Astrocyte (in vitro differentiated cells and primary cell): Measurements from ENCODE around the gene PDK2. TPM values are rescaled to one million over a fixed set of nuclear protein-coding genes. Genes with fewer than 3 reads are reported as not detected.

Source experiments
- DNase-seq: peaks from one replicate; pipeline ENCODE4 v3.0.0-alpha.2; 2010; ENCODE audit warnings: low read depth
- FAIRE-seq: peaks from 2 replicates; lab custom pipeline; 2011; peaks lifted over from hg19 to GRCh38; lab: Jason Lieb, UNC
- H2AFZ ChIP-seq: 2 replicates; pipeline ENCODE4 v1.6.0; 2012; ENCODE audit warnings: low read depth, low read length, inconsistent platforms
- H3K27ac ChIP-seq: 2 replicates; pipeline ENCODE4 v1.5.1; 2011; ENCODE audit warnings: low read depth, low read length, inconsistent platforms
- H3K27me3 ChIP-seq: 2 replicates; pipeline ENCODE4 v1.6.0; 2011; ENCODE audit warnings: low read length, inconsistent platforms; ENCODE audit not compliant: insufficient read depth
- H3K36me3 ChIP-seq: 2 replicates; pipeline ENCODE4 v1.5.1; 2011; ENCODE audit warnings: low read length, inconsistent platforms; ENCODE audit not compliant: insufficient read depth
- H3K4me1 ChIP-seq: 2 replicates; pipeline ENCODE4 v1.5.1; 2011; ENCODE audit warnings: low read length, inconsistent platforms; ENCODE audit not compliant: insufficient read depth
- H3K4me2 ChIP-seq: 2 replicates; pipeline ENCODE4 v1.6.0; 2012; ENCODE audit warnings: low read length, inconsistent platforms
- H3K4me3 ChIP-seq: 2 replicates; pipeline ENCODE4 v1.5.1; 2011; ENCODE audit warnings: low read depth, mild to moderate bottlenecking, low read length, inconsistent platforms; ENCODE audit not compliant: insufficient read depth
- H3K79me2 ChIP-seq: 2 replicates; pipeline ENCODE4 v1.6.0; 2012; ENCODE audit warnings: mild to moderate bottlenecking, low read length, inconsistent platforms; ENCODE audit not compliant: insufficient read depth
- H3K9ac ChIP-seq: 2 replicates; pipeline ENCODE4 v1.6.0; 2012; ENCODE audit warnings: mild to moderate bottlenecking, low read length, inconsistent platforms
- H3K9me3 ChIP-seq: 2 replicates; pipeline ENCODE4 v1.5.1; 2012; ENCODE audit warnings: low read depth, mild to moderate bottlenecking, low read length, inconsistent platforms; ENCODE audit not compliant: insufficient read depth
- H4K20me1 ChIP-seq: 2 replicates; pipeline ENCODE4 v1.6.0; 2012; ENCODE audit warnings: low read length, inconsistent platforms; ENCODE audit not compliant: insufficient read depth
- H3K27ac Mint-ChIP-seq: one replicate; pipeline ENCODE4 v1.8.0; 2021; ENCODE audit warnings: mild to moderate bottlenecking, mixed read lengths; ENCODE audit not compliant: unreplicated experiment
- H3K27me3 Mint-ChIP-seq: one replicate; pipeline ENCODE4 v1.8.0; 2021; ENCODE audit warnings: low read depth, mixed read lengths; ENCODE audit not compliant: unreplicated experiment
- H3K36me3 Mint-ChIP-seq: one replicate; pipeline ENCODE4 v1.8.0; 2021; ENCODE audit warnings: low read depth, mixed read lengths; ENCODE audit not compliant: unreplicated experiment
- H3K4me1 Mint-ChIP-seq: one replicate; pipeline ENCODE4 v1.8.0; 2021; ENCODE audit warnings: low read depth, mixed read lengths; ENCODE audit not compliant: unreplicated experiment
- H3K4me3 Mint-ChIP-seq: one replicate; pipeline ENCODE4 v1.8.0; 2021; ENCODE audit warnings: mild to moderate bottlenecking, moderate library complexity, mixed read lengths; ENCODE audit not compliant: unreplicated experiment
- H3K9me3 Mint-ChIP-seq: one replicate; pipeline ENCODE4 v1.8.0; 2021; ENCODE audit warnings: mild to moderate bottlenecking, mixed read lengths; ENCODE audit not compliant: unreplicated experiment
- CTCF ChIP-seq: IDR thresholded peaks from 2 replicates; pipeline ENCODE4 v1.5.1; 2011; ENCODE audit warnings: low read depth, mild to moderate bottlenecking, inconsistent platforms, low read length, moderate library complexity; ENCODE audit not compliant: insufficient read depth
- EZH2 ChIP-seq: IDR thresholded peaks from 2 replicates; pipeline ENCODE4 v1.6.1; 2012; ENCODE audit warnings: mild to moderate bottlenecking, low read length, inconsistent platforms; ENCODE audit not compliant: insufficient read depth
- total RNA-seq: library from RNA; stranded (reverse); gene quantifications from 2 replicates; pipeline ENCODE4 v1.2.1, GENCODE V29; 2021

Gene PDK2
- total RNA-seq, 1 donor from 2014 or later, result 25.8 TPM

DNA sequence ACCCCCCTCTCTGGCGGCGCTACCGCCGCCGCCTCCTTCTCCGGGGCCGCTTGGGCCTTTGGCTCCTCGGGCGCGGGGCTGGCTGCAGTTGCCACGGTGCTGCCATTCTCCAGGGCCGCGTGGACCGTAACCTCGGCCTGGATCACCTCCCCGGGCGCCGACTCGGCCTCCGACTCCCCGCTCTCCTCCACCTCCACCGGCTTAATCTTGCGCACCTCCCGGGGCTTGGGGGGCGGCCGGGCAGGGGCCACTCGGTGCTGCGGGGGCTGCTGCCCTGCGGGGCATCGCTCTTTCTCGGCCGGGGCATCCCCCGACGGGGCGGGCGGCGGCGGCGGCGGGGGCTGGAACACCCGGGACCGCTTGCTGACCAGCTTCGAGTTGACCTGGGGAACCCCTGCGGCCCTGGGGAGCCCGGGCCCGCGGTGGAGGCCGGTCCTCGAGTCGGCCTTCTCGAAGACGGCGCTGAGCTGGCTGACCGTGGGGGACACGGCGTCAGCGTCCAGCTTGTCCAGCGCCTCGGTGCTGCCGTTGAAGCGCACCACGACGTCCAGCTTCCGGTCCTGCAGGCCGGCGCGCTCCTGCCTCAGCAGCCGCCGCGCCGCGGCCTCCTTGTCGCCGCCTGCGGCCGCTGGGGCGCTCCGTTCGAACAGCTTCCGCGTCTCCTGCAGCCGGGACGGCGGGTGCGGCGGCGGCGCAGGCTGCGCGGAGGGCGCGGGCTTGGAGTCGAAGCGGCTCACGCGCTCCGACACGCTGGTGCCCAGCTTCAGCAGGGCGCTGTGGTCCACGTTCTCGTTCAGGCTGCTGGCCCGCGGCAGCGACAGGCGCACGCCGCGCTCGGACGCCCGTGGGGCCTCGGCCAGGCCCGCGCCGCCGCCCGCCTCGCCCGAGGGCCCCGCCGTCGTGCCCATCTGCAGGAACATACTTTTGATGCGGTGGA is 54.5 kb downstream of the PDK2 start:
- Histone ChIP-seq H3K4me3 (peak overlapping the region; percentile 71), H3K9ac (peak overlapping the region; percentile 90), H3K9me3 (no peaks in the 10 kb centered on the region), H4K20me1 (peaks cover 46% of the 10 kb centered on the region), H3K4me2 (peak overlapping the region; percentile 89), H3K36me3 (peaks cover 5% of the 10 kb centered on the region), H3K27ac (peak overlapping the region; percentile 73), H2AFZ (peak overlapping the region; percentile 42), H3K4me1 (peaks cover 43% of the 10 kb centered on the region), H3K27me3 (no peaks in the 10 kb centered on the region), H3K79me2 (peaks cover 60% of the 10 kb centered on the region)
- H3K9me3 Mint-ChIP-seq, result no peaks in the 10 kb centered on the region
- TF ChIP-seq CTCF (no peak), EZH2 (no peak)
- H3K27ac Mint-ChIP-seq, result no peak overlapping the region
- H3K27me3 Mint-ChIP-seq, result no peaks in the 10 kb centered on the region
- H3K4me3 Mint-ChIP-seq, result peak overlapping the region; percentile 91
- FAIRE-seq (no peak), DNase-seq (peak; percentile 37)
- peaks cover 14% of the 10 kb centered on the region for H3K4me1 Mint-ChIP-seq
- peaks cover 7% of the 10 kb centered on the region for H3K36me3 Mint-ChIP-seq

DNA sequence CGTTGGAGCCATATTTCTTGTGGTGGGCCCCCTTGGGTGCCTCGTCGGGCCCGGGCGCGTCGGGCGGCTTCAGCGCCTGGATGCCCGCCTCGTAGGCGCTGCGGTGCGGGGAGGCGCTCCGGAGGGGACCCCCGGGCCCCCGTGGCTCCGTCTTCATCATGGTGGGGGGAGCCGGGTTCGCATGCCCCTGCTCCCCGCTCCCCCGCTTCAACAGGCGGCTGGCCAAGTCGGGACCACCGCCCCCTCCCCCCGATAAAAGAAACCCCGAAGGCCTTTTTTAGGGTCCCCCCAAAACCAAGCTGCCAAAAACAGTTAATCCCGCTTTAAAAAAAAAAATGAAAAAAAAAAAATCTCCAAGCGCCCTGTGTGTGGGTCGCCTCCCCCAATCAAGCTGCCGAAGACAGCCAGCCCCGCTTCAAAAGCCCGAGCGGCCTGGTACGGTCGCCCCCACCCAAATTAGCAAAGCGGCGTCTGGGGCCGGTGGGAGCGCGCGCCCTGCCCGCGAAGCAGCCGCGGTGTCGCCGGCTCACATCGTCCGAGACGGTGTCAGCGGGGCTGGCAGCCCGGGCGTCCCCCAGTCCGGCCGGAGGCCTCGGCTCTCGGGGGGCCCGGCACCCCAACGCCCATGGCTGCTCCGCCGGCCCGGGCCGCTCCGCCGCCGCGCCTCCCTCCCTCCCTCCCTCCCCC is 55.3 kb downstream of the PDK2 start, which contains the start of gene PPP1R9B:
Gene PPP1R9B, minus strand, starts transcription at position 324 of the 687 bp plus-strand sequence. Its CDS starts 164 bp downstream, at position 160.
- FAIRE-seq, result no peak
- Mint-ChIP-seq H3K36me3 (peaks cover 7% of the 10 kb centered on the region), H3K27me3 (no peaks in the 10 kb centered on the region), H3K27ac (peak within 1 kb of the TSS; percentile 92), H3K4me3 (peak within 1 kb of the TSS; percentile 91), H3K9me3 (no peaks in the 10 kb centered on the region), H3K4me1 (peaks cover 14% of the 10 kb centered on the region)
- H3K79me2 ChIP-seq, result peaks cover 52% of the 10 kb centered on the region
- peak within 1 kb of the TSS; percentile 89 for H3K4me2 ChIP-seq
- no peaks in the 10 kb centered on the region for H3K27me3 ChIP-seq
- H3K9ac ChIP-seq, result peak within 1 kb of the TSS; percentile 90
- peak within 1 kb of the TSS; percentile 71 for H3K4me3 ChIP-seq
- no peaks in the 10 kb centered on the region for H3K36me3 ChIP-seq
- TF ChIP-seq EZH2 (no peak), CTCF (no peak)
- DNase-seq, result no peak
- peaks cover 43% of the 10 kb centered on the region for H3K4me1 ChIP-seq
- H3K9me3 ChIP-seq, result no peaks in the 10 kb centered on the region
- H3K27ac ChIP-seq, result peak within 1 kb of the TSS; percentile 73
- H2AFZ ChIP-seq, result peak within 1 kb of the TSS; percentile 42
- H4K20me1 ChIP-seq, result peaks cover 38% of the 10 kb centered on the region
